Measurements from ENCODE around the gene ZFAND3. TPM values are rescaled to one million over a fixed set of nuclear protein-coding genes. Genes with fewer than 3 reads are reported as not detected.

ZFAND3 gene
- total and polyA plus RNA-seq, 10 of the 15 experiments (the other 5 are each of a cell fraction or from before 2014, with no cell fraction given) = 0.90 to 34.4 (median 16.3) TPM

DNA sequence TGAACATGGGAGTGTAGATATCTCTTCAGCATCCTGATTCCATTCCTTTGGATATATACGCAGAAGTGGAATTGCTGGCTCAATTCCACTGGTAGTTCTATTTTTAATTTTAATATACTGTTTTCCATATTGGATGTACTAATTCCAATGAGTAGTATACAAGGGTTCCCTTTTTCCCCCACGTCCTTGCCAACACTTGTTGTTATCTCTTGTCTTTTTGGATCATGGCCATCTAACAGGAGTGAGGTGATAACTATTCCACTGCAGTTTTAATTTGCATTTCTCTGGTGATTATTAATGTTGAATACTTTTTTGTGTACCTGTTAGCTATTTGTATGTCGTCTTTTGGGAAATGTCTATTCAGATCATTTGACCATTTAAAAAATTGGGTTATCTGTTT lies 91.5 kb downstream of the ZFAND3 start (continued):
- TF ChIP-seq BRCA1 (IDR thresholded peaks at IDR 0.05; ENCODE audit: low read depth, low read length) (no peak), ASH2L (IDR thresholded peaks at IDR 0.05; ENCODE audit: borderline replicate concordance, low read depth) (no peak), MTA2 (IDR thresholded peaks at IDR 0.05; ENCODE audit: low read depth) (no peak), CHD2 (IDR thresholded peaks at IDR 0.05; ENCODE audit: borderline replicate concordance, low read depth, low read length) (no peak), BMI1 (IDR thresholded peaks at IDR 0.05; ENCODE audit: borderline replicate concordance) (no peak)
- TF ChIP-seq, protein P1, sequence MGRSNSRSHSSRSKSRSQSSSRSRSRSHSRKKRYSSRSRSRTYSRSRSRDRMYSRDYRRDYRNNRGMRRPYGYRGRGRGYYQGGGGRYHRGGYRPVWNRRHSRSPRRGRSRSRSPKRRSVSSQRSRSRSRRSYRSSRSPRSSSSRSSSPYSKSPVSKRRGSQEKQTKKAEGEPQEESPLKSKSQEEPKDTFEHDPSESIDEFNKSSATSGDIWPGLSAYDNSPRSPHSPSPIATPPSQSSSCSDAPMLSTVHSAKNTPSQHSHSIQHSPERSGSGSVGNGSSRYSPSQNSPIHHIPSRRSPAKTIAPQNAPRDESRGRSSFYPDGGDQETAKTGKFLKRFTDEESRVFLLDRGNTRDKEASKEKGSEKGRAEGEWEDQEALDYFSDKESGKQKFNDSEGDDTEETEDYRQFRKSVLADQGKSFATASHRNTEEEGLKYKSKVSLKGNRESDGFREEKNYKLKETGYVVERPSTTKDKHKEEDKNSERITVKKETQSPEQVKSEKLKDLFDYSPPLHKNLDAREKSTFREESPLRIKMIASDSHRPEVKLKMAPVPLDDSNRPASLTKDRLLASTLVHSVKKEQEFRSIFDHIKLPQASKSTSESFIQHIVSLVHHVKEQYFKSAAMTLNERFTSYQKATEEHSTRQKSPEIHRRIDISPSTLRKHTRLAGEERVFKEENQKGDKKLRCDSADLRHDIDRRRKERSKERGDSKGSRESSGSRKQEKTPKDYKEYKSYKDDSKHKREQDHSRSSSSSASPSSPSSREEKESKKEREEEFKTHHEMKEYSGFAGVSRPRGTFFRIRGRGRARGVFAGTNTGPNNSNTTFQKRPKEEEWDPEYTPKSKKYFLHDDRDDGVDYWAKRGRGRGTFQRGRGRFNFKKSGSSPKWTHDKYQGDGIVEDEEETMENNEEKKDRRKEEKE (IDR thresholded peaks at IDR 0.05) = no peak

GRCh38 chr6:37913210-37913609 lies 93.7 kb downstream of the ZFAND3 start:
- RAD21 ChIA-PET (ENCODE audit: unreplicated experiment) = no interaction called here
- POLR2A ChIA-PET = interaction anchor here (0.7 kb wide), 1 partner anchor 15 kb away, joined by 3 read pairs; no protein-coding TSS in a partner anchor

More at GRCh38 chr6:37913210-37913609, 93.7 kb downstream of the ZFAND3 start:
- Histone ChIP-seq H3K4me2 (ENCODE audit: control insufficient read depth, insufficient read depth) (no peak overlapping the region), H4K20me1 (ENCODE audit: control insufficient read depth, insufficient read depth) (no peaks in the 10 kb centered on the region), H3K4me3 (no peak overlapping the region), H3K9ac (ENCODE audit: control insufficient read depth, insufficient read depth, low read length) (no peak overlapping the region), H3K9me3 (replicated peaks; ENCODE audit: control insufficient read depth, insufficient read depth, low read length) (no peaks in the 10 kb centered on the region), H3K36me3 (ENCODE audit: control insufficient read depth in 2 of 2, insufficient read depth in 2 of 2, low read length in 1 of 2) (no peaks in the 10 kb centered on the region), H3K27me3 (replicated peaks in 1 of 2; ENCODE audit: control insufficient read depth in 2 of 2, insufficient read depth in 2 of 2, low read length in 1 of 2) (no peaks in the 10 kb centered on the region), H3K27ac (ENCODE audit: control insufficient read depth, insufficient read depth) (no peak overlapping the region), H3K79me2 (ENCODE audit: control insufficient read depth, insufficient read depth, low read length) (peaks cover 41% of the 10 kb centered on the region), H3K4me1 (ENCODE audit: control insufficient read depth, insufficient read depth, low read length) (no peaks in the 10 kb centered on the region; the same call in 1 of the 2 replicates), H2AFZ (ENCODE audit: control insufficient read depth, low read depth, low read length) (no peak overlapping the region)
- intact Hi-C loops (cut with micrococcal nuclease; ENCODE audit: unreplicated experiment) (no loop called here), in situ Hi-C loops (cut with MboI) (no loop called here)
- no TSS peak for BruUV-seq (replicated peaks)
- no peak for FAIRE-seq
- CTCF ChIA-PET = no interaction called here
- TF ChIP-seq CEBPB (IDR thresholded peaks at IDR 0.05; ENCODE audit: borderline replicate concordance in 1 of 2, low read depth in 2 of 2, low read length in 2 of 2) = no peak
- TF ChIP-seq FOXK2 (IDR thresholded peaks at IDR 0.05) = no peak
- no peak for TF ChIP-seq ZZZ3 (IDR thresholded peaks at IDR 0.05; ENCODE audit: control insufficient read depth, insufficient read length, low read depth)
- no peak for DNase-seq (ENCODE audit: low read depth, low spot score)
- SMC1A ChIA-PET (ENCODE audit: uncharacterized antibody, unreplicated experiment) = no interaction called here
- no peak for ATAC-seq
- WGBS (ENCODE audit: insufficient coverage, insufficient replicate concordance, low lambda C conversion rate, missing lambda C conversion rate) = 87% methylated on average over 1 of the region's 1 CpG
